ENCODE results near the gene COL4A4.

The COL4A4 gene

DNA sequence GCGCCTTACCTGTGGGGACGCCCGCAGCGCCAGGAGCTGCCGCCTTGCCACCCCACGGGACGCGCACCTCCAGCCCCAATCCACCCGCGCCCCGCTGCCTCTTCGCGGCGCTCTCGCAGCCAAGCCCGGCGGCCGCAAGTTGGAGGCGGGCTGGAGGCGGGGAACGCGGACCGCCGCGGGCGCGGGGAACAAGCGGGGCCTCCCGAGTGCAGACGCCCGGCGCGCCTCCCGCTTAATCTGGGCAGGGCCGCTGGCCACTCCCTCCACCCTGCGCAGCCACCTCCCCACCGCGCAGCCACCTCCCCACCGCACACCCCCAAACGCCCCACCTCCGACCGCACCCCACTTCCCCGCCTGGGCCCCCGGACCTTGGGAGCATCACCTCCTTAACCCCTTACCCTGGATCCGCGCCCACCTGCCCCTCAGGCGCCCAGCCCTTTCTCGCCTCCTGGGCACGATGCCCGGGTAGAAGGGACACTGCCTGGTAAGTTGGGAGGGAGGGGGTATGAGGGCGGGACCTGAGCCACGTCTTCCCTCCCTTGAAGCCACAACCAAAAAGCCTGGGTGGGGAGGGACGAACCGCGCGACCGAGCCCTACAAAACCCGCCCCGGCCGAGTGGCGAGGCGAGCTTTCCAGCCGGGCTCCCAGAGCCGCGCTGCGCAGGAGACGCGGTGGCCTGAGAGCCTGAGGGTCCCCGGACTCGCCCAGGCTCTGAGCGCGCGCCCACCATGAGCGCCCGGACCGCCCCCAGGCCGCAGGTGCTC lies at the start of gene COL4A4, which contains the start of gene COL4A3:
Gene COL4A4 (minus strand): TSS at position 208 of the 765 bp plus-strand sequence. CDS start 16,722 bp downstream, outside the sequence.
Gene COL4A3 (plus strand): TSS at position 627 of the 765 bp plus-strand sequence. CDS start 103 bp downstream, at position 730.
- TF ChIP-seq, protein P1, sequence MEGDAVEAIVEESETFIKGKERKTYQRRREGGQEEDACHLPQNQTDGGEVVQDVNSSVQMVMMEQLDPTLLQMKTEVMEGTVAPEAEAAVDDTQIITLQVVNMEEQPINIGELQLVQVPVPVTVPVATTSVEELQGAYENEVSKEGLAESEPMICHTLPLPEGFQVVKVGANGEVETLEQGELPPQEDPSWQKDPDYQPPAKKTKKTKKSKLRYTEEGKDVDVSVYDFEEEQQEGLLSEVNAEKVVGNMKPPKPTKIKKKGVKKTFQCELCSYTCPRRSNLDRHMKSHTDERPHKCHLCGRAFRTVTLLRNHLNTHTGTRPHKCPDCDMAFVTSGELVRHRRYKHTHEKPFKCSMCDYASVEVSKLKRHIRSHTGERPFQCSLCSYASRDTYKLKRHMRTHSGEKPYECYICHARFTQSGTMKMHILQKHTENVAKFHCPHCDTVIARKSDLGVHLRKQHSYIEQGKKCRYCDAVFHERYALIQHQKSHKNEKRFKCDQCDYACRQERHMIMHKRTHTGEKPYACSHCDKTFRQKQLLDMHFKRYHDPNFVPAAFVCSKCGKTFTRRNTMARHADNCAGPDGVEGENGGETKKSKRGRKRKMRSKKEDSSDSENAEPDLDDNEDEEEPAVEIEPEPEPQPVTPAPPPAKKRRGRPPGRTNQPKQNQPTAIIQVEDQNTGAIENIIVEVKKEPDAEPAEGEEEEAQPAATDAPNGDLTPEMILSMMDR (IDR thresholded peaks at IDR 0.05; ENCODE audit: low read depth, low read length): no peak

DNA sequence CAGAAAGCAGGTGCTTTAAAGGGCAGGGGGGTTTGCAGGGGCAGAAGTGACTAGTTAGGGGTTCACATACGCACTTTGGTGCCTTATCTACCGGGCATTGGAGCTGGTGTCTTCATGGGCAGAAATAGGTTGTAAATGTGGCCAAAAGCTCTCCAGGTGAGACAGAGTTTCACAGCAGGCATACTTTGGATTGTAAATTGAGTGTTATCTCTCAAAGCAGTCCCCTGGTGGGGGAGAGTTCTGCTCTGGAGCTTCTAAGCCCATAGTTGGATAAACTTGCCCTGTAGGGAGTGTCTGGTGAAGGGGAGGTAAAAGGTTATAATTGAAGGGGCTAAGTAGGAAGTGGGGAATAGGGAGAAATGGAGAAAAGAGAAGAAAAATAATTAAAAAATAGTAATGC lies 43.6 kb upstream of the COL4A4 start:
- TF ChIP-seq, protein P1 (IDR thresholded peaks at IDR 0.05; ENCODE audit: low read depth, low read length): no peak
- H3K4me3 ChIP-seq (ENCODE audit: low read depth, low read length): no peak overlapping the region

More for the DNA sequence above, at the start of gene COL4A4, which contains the start of gene COL4A3:
- no peak within 1 kb of the TSS for H3K4me3 ChIP-seq (ENCODE audit: low read depth, low read length)

DNA sequence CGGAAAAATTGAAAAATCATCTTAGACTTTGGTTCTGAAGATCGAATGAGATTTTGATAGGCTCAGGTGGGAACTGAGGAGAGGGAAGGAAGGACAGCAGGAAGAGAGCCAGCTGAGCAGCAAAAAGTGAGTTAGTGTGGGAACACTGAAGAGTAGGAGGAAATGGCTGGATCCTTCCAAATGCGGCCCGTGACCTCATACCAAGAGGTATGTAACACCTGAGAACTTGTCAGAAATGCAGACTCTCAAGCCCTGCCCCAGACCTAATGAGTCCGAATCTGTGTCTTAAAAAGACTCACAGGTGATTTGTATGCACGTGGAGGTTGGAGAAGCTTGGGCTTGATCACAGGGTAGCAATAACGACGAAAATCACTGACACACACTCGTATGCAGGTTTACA lies 42.4 kb upstream of the COL4A4 start:
- no peak overlapping the region for H3K4me3 ChIP-seq (ENCODE audit: low read depth, low read length)
- TF ChIP-seq, protein P1 (IDR thresholded peaks at IDR 0.05; ENCODE audit: low read depth, low read length): no peak

DNA sequence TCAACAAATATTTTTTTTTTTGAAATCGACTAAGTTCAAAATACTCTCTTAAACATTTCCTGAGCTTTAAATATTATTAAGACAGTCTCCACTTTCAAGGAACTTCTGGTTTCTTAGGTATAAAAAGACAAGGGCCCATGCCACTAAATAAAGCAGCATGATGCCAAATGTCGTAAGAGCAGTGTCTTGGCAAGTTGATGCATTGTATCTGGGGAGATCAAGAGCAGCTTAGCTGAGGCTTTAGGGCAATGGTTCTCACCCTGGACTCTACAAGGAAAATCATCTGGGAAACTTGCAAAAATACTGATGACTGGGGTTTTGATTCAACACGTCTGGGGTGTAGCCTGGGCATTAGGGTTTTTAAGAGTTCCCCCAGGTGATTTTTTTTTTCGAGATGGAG lies 41.7 kb upstream of the COL4A4 start:
- no peak overlapping the region for H3K4me3 ChIP-seq (ENCODE audit: low read depth, low read length)
- TF ChIP-seq, protein P1 (IDR thresholded peaks at IDR 0.05; ENCODE audit: low read depth, low read length): no peak

DNA sequence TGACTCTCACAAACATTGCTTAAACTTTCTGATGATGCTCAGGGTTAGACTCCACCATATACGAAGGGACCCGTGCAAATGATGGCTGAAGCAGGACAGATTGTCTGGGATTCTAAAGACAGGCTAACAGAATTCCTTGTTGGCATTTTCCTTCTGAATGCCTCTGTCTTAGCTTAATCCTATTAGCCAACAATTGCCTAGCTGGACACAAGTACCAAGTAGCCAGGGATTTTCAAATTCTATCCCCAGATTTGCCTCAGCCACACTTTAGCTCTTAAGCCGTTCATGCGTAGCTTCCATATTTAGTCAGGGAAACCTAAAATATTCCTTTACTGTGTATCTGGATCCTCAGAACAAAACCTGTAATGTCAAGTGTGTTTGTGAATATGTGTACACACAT lies 40.4 kb upstream of the COL4A4 start:
- TF ChIP-seq, protein P1 (IDR thresholded peaks at IDR 0.05; ENCODE audit: low read depth, low read length): no peak
- H3K4me3 ChIP-seq (ENCODE audit: low read depth, low read length): no peak overlapping the region

DNA sequence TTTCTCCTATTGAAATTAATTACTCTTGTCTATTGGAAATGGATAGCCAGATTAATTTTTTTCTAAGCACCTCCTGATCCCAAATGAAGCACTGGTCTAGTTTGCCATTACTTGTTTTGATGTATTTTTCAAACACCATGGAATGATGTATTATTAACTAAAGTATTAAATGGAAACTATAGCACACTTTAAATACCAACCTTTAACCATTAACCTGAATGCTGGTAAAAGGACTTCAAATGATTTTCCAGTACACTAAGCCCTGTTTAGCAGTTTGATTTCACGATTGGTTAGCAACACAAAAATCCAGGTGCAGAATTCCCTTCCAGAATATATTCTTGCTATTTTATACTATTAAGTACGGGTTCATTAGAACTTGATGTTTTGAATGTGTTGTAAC lies 37.8 kb upstream of the COL4A4 start:
- TF ChIP-seq, protein P1 (IDR thresholded peaks at IDR 0.05; ENCODE audit: low read depth, low read length): no peak
- H3K4me3 ChIP-seq (ENCODE audit: low read depth, low read length): no peak overlapping the region

DNA sequence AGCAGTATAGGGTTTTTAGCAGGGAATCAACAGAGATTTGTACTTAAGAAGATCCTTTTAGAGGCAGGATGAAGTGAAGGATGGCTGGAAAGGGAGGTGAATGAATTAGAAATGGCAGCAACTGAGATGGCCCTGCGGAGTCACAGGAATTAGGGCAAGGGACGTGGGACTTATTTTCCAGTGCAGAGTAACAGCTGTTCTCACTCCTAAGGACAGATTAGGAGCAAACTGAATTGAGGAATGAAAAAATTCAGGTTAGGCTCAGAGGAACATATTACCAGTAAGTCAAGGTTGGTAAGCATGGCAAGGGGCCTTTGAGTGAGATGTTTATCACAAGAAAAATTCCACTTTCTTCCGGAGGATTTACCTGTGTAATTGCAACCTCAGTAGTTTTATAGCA lies 34.9 kb upstream of the COL4A4 start:
- no peak overlapping the region for H3K4me3 ChIP-seq (ENCODE audit: low read depth, low read length)
- TF ChIP-seq, protein P1 (IDR thresholded peaks at IDR 0.05; ENCODE audit: low read depth, low read length): no peak

Measured in WI38 (cell line).